WTC11 (cell line): ENCODE data around the gene SLC7A14. TPM values are rescaled to one million over a fixed set of nuclear protein-coding genes. Genes with fewer than 3 reads are reported as not detected.

Source experiments
- ATAC-seq: fragments of 200-7000 bp; cut with Tn5 transposase; 2 replicates; pipeline ENCODE4 v1.10.0; 2021; ENCODE audit warnings: mild to moderate bottlenecking, moderate library complexity
- CTCF ChIA-PET: fragments of 300-600 bp; sonication (Branson Sonifier 250); formaldehyde crosslinking; loops from one replicate; lab custom pipeline; 2021; ENCODE audit warnings: antibody characterized with exemption; lab: Charles Lee
- POLR2A ChIA-PET: fragments of 350-600 bp; sonication (Branson Sonifier 250); formaldehyde crosslinking; loops from one replicate; lab custom pipeline; 2021; ENCODE audit warnings: antibody characterized with exemption; lab: Charles Lee
- DNase-seq: peaks from one replicate; pipeline ENCODE4 v3.0.0; 2021; ENCODE audit warnings: low spot score
- H3K27ac Mint-ChIP-seq: 2 replicates; pipeline ENCODE4 v1.8.0; 2021; ENCODE audit warnings: mixed read lengths
- H3K27me3 Mint-ChIP-seq: 2 replicates; pipeline ENCODE4 v1.8.0; 2021; ENCODE audit warnings: low read depth, mild to moderate bottlenecking, moderate library complexity, mixed read lengths
- H3K36me3 Mint-ChIP-seq: 2 replicates; pipeline ENCODE4 v1.8.0; 2021; ENCODE audit warnings: mixed read lengths
- H3K4me1 Mint-ChIP-seq: 2 replicates; pipeline ENCODE4 v1.8.0; 2022; ENCODE audit warnings: mixed read lengths
- H3K4me3 Mint-ChIP-seq: 2 replicates; pipeline ENCODE4 v1.8.0; 2021; ENCODE audit warnings: mild to moderate bottlenecking, moderate library complexity, mixed read lengths
- H3K9me3 Mint-ChIP-seq: 2 replicates; pipeline ENCODE4 v1.8.0; 2021; ENCODE audit warnings: mixed read lengths
- ATF1 ChIP-seq: sonication (generic); formaldehyde crosslinking; IDR thresholded peaks from 2 replicates; pipeline ENCODE4 v1.8.1; 2023; ENCODE audit warnings: mild to moderate bottlenecking, moderate library complexity, missing genetic modification reagents
- ATF2 ChIP-seq: sonication (generic); formaldehyde crosslinking; IDR thresholded peaks from 2 replicates; pipeline ENCODE4 v1.8.1; 2022; ENCODE audit warnings: low read depth, missing genetic modification reagents, borderline replicate concordance
- E2F1 ChIP-seq: sonication (generic); formaldehyde crosslinking; IDR thresholded peaks from 2 replicates; pipeline ENCODE4 v1.8.0; 2022; ENCODE audit warnings: mild to moderate bottlenecking, missing genetic modification reagents
- EMX1 ChIP-seq: fragments of 250-450 bp; sonication (Bioruptor Pico); IDR thresholded peaks from 2 replicates; pipeline ENCODE4 v1.8.0; 2021; ENCODE audit warnings: mild to moderate bottlenecking
- ESRRA ChIP-seq: sonication (generic); formaldehyde crosslinking; IDR thresholded peaks from 2 replicates; pipeline ENCODE4 v1.8.1; 2022; ENCODE audit warnings: mild to moderate bottlenecking, missing genetic modification reagents, borderline replicate concordance
- FOXP1 ChIP-seq: sonication (generic); formaldehyde crosslinking; IDR thresholded peaks from 2 replicates; pipeline ENCODE4 v1.8.0; 2022; ENCODE audit warnings: missing genetic modification reagents, mild to moderate bottlenecking, moderate library complexity, borderline replicate concordance
- IRF1 ChIP-seq: sonication (generic); formaldehyde crosslinking; IDR thresholded peaks from 2 replicates; pipeline ENCODE4 v1.8.0; 2023; ENCODE audit warnings: missing genetic modification reagents
- IRF2 ChIP-seq: sonication (generic); formaldehyde crosslinking; IDR thresholded peaks from 2 replicates; pipeline ENCODE4 v1.8.0; 2022; ENCODE audit warnings: low read depth, missing genetic modification reagents, borderline replicate concordance
- JUN ChIP-seq: sonication (generic); formaldehyde crosslinking; IDR thresholded peaks from 2 replicates; pipeline ENCODE4 v1.8.0; 2023; ENCODE audit warnings: mild to moderate bottlenecking, missing genetic modification reagents
- MYBL2 ChIP-seq: sonication (generic); formaldehyde crosslinking; IDR thresholded peaks from 2 replicates; pipeline ENCODE4 v1.8.1; 2023; ENCODE audit warnings: mild to moderate bottlenecking, moderate library complexity, missing genetic modification reagents
- PREB ChIP-seq: sonication (generic); formaldehyde crosslinking; IDR thresholded peaks from 2 replicates; pipeline ENCODE4 v1.8.1; 2022; ENCODE audit warnings: mild to moderate bottlenecking, missing genetic modification reagents, moderate library complexity, borderline replicate concordance
- RORB ChIP-seq: fragments of 250-450 bp; sonication (Bioruptor Pico); IDR thresholded peaks from 2 replicates; pipeline ENCODE4 v1.9.0; 2021; ENCODE audit warnings: mild to moderate bottlenecking
- SMAD3 ChIP-seq: sonication (generic); formaldehyde crosslinking; IDR thresholded peaks from 2 replicates; pipeline ENCODE4 v1.8.0; 2022; ENCODE audit warnings: missing genetic modification reagents, mild to moderate bottlenecking, borderline replicate concordance
- SOX15 ChIP-seq: fragments of 250-450 bp; sonication (Bioruptor Pico); IDR thresholded peaks from 2 replicates; pipeline ENCODE4 v1.9.0; 2021; ENCODE audit warnings: mild to moderate bottlenecking
- TEAD1 ChIP-seq: sonication (generic); formaldehyde crosslinking; IDR thresholded peaks from 2 replicates; pipeline ENCODE4 v1.8.0; 2022; ENCODE audit warnings: mild to moderate bottlenecking, missing genetic modification reagents
- TEAD4 ChIP-seq: sonication (generic); formaldehyde crosslinking; IDR thresholded peaks from 2 replicates; pipeline ENCODE4 v1.8.0; 2022; ENCODE audit warnings: mild to moderate bottlenecking, missing genetic modification reagents
- ZBTB21 ChIP-seq: sonication (generic); formaldehyde crosslinking; IDR thresholded peaks from 2 replicates; pipeline ENCODE4 v1.8.1; 2023; ENCODE audit warnings: mild to moderate bottlenecking, missing genetic modification reagents, borderline replicate concordance
- ZNF121 ChIP-seq: sonication (generic); formaldehyde crosslinking; IDR thresholded peaks from 2 replicates; pipeline ENCODE4 v1.8.0; 2023; ENCODE audit warnings: missing genetic modification reagents
- ZNF138 ChIP-seq: sonication (generic); formaldehyde crosslinking; conservative IDR thresholded peaks from 2 replicates; pipeline ENCODE4 v1.8.1; 2022; ENCODE audit warnings: mild to moderate bottlenecking, moderate library complexity, missing genetic modification reagents
- ZNF425 ChIP-seq: fragments of 250-450 bp; sonication (Bioruptor Pico); conservative IDR thresholded peaks from 2 replicates; pipeline ENCODE4 v1.9.0; 2021; ENCODE audit warnings: mild to moderate bottlenecking
- total RNA-seq: library from RNA; stranded (reverse); gene quantifications from 3 replicates; pipeline ENCODE4 v1.2.3, GENCODE V29; 2021

The SLC7A14 gene
- total RNA-seq, 1 experiment from 2014 or later, result 0.68 TPM

GRCh38 chr3:170488802-170489201 lies 97.1 kb downstream of the SLC7A14 start:
- no peaks in the 10 kb centered on the region for H3K36me3 Mint-ChIP-seq
- H3K4me1 Mint-ChIP-seq, result peaks cover 21% of the 10 kb centered on the region
- no peaks in the 10 kb centered on the region; the same call in 1 of the 2 replicates for H3K27me3 Mint-ChIP-seq
- DNase-seq (no peak), ATAC-seq (no peak)
- CTCF ChIA-PET, result no interaction called here
- H3K27ac Mint-ChIP-seq, result no peak overlapping the region
- TF ChIP-seq ZBTB21 (CRISPR knock-in tag) (no peak), EMX1 (no peak), ZNF121 (CRISPR knock-in tag) (no peak), ATF1 (CRISPR knock-in tag) (no peak), JUN (CRISPR knock-in tag) (no peak), ATF2 (CRISPR knock-in tag) (no peak), TEAD4 (CRISPR knock-in tag) (no peak), RORB (CRISPR knock-in tag) (no peak)
- H3K9me3 Mint-ChIP-seq, result 0 out of 2 replicates have a peak, but pooled peaks cover under 1% of the 10 kb centered on the region
- POLR2A ChIA-PET, result no interaction called here
- no peak overlapping the region for H3K4me3 Mint-ChIP-seq

- no peak for ATAC-seq
- POLR2A ChIA-PET, result no interaction called here
- Mint-ChIP-seq H3K36me3 (no peaks in the 10 kb centered on the region), H3K4me1 (peaks cover 18% of the 10 kb centered on the region), H3K27ac (no peak overlapping the region)
- no peak for TF ChIP-seq ZNF425 (CRISPR knock-in tag)
- TF ChIP-seq SOX15, result no peak
- TF ChIP-seq SMAD3 (CRISPR knock-in tag), result no peak
- TF ChIP-seq ZNF138 (CRISPR knock-in tag), result no peak
- TF ChIP-seq FOXP1 (CRISPR knock-in tag), result no peak
- no peak for TF ChIP-seq MYBL2
- TF ChIP-seq IRF2 (CRISPR knock-in tag), result no peak
- no peak for TF ChIP-seq TEAD1
- no peak for TF ChIP-seq ESRRA (CRISPR knock-in tag)
- TF ChIP-seq IRF1 (CRISPR knock-in tag), result no peak
- TF ChIP-seq PREB (CRISPR knock-in tag), result no peak
- no peak for TF ChIP-seq E2F1 (CRISPR knock-in tag)
- TF ChIP-seq, all 79 proteins: peak for 0
- CTCF ChIA-PET, result interaction anchor here (0.6 to 1.8 kb wide), 4 partner anchors 9 to 322 kb away, joined by 3 to 17 read pairs (median 4); no protein-coding TSS in a partner anchor
- no peak for DNase-seq
- peaks cover 13% of the 10 kb centered on the region for H3K9me3 Mint-ChIP-seq
- no peaks in the 10 kb centered on the region; the same call in none of the 2 replicates for H3K27me3 Mint-ChIP-seq
- H3K4me3 Mint-ChIP-seq, result no peak overlapping the region
These were observed 98.8 kb downstream of the SLC7A14 start for GRCh38 chr3:170487031-170487430.
